ENCODE results near the gene EVL.

EVL gene

DNA sequence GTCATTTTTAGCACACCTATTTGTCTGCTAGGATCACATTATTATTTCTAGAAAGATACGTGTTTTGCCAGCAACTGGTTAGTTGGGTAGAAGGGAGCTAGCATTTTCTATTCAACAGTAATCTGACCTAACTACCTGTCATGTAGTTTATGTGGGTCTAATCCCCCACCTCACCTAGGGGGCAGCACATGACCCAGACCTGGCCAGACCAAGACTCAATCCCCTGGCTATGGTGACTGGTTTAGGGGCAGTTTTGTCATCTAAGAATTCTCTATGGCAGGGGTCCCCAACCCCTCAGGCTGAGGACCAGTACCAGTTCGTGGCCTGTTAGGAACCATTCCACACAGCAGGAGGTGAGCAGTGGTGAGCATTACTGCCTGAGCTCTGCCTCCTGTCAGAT lies 29.5 kb upstream of the EVL start:
- TF ChIP-seq NFRKB (IDR thresholded peaks at IDR 0.05) (no peak), SP1 (IDR thresholded peaks at IDR 0.05) (no peak), CTBP1 (IDR thresholded peaks at IDR 0.05; ENCODE audit: borderline replicate concordance) (no peak), SUZ12 (IDR thresholded peaks at IDR 0.05) (no peak), LEF1 (IDR thresholded peaks at IDR 0.05; ENCODE audit: borderline replicate concordance) (no peak), ZNF384 (IDR thresholded peaks at IDR 0.05) (no peak), FOXA1 (IDR thresholded peaks at IDR 0.05) (no peak), TARDBP (IDR thresholded peaks at IDR 0.05) (no peak), ARNT (IDR thresholded peaks at IDR 0.05) (no peak), HDGF (IDR thresholded peaks at IDR 0.05; ENCODE audit: borderline replicate concordance) (no peak), ELF4 (IDR thresholded peaks at IDR 0.05) (no peak), FOXM1 (IDR thresholded peaks at IDR 0.05; ENCODE audit: borderline replicate concordance) (no peak)
- TF ChIP-seq, protein P1, sequence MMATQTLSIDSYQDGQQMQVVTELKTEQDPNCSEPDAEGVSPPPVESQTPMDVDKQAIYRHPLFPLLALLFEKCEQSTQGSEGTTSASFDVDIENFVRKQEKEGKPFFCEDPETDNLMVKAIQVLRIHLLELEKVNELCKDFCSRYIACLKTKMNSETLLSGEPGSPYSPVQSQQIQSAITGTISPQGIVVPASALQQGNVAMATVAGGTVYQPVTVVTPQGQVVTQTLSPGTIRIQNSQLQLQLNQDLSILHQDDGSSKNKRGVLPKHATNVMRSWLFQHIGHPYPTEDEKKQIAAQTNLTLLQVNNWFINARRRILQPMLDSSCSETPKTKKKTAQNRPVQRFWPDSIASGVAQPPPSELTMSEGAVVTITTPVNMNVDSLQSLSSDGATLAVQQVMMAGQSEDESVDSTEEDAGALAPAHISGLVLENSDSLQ (IDR thresholded peaks at IDR 0.05) = no peak
- CTCF ChIA-PET = interaction anchor here (1.1 to 1.5 kb wide), 3 partner anchors 10 to 72 kb away, joined by 3 to 6 read pairs (median 4); no protein-coding TSS in a partner anchor
- POLR2A ChIA-PET = no interaction called here
- no peak for DNase-seq (ENCODE audit: extremely low spot score)

- no peak for DNase-seq (ENCODE audit: extremely low spot score)
- TF ChIP-seq LEF1 (IDR thresholded peaks at IDR 0.05; ENCODE audit: borderline replicate concordance) (no peak), CTBP1 (IDR thresholded peaks at IDR 0.05; ENCODE audit: borderline replicate concordance) (no peak), TARDBP (IDR thresholded peaks at IDR 0.05) (no peak), BHLHE40 (IDR thresholded peaks at IDR 0.05; ENCODE audit: borderline replicate concordance) (no peak), SP1 (IDR thresholded peaks at IDR 0.05) (no peak), L3MBTL2 (conservative IDR thresholded peaks at IDR 0.05) (no peak), FOXA1 (IDR thresholded peaks at IDR 0.05) (no peak), ARNT (IDR thresholded peaks at IDR 0.05) (no peak), ELF4 (IDR thresholded peaks at IDR 0.05) (no peak), SUZ12 (IDR thresholded peaks at IDR 0.05) (no peak), HDGF (IDR thresholded peaks at IDR 0.05; ENCODE audit: borderline replicate concordance) (no peak), NFRKB (IDR thresholded peaks at IDR 0.05) (no peak), FOXK2 (IDR thresholded peaks at IDR 0.05) (no peak), ZNF384 (IDR thresholded peaks at IDR 0.05) (no peak), FOXM1 (IDR thresholded peaks at IDR 0.05; ENCODE audit: borderline replicate concordance) (no peak)
- TF ChIP-seq, protein P1 (IDR thresholded peaks at IDR 0.05) = no peak
- POLR2A ChIA-PET = interaction anchor here (0.5 kb wide), 1 partner anchor 1567 kb away, joined by 3 read pairs; no protein-coding TSS in a partner anchor
- CTCF ChIA-PET = interaction anchor here (0.6 to 1.8 kb wide), 4 partner anchors 13 to 71 kb away, joined by 3 to 8 read pairs (median 4); no protein-coding TSS in a partner anchor
Observed at GRCh38 chr14:100037353-100037752, 27.9 kb upstream of the EVL start.

DNA sequence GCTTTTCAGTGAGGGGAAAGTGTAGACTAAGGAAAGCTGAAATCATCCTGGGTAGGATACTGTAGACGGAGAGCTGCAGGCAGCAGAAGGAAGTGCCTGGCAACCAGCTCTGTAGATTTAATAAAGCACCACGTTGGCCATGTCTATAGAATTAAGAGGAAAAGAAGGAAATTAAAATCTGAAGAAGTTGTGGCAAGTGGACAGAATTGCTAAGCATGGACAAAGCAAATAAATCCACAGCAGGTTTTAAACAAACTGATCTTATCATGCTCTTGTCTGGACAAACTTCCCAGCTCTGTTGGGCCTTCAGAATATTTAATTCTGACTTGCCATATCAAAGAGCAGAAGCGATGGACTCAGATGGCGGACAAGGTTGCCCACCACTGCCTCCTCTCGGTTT lies 27.2 kb upstream of the EVL start:
- DNase-seq (ENCODE audit: extremely low spot score) = no peak
- TF ChIP-seq NFRKB (IDR thresholded peaks at IDR 0.05) (no peak), ELF4 (IDR thresholded peaks at IDR 0.05) (no peak)
- ChIA-PET CTCF (interaction anchor here (0.6 to 1.8 kb wide), 5 partner anchors 8 to 216 kb away, joined by 3 to 8 read pairs (median 4); no protein-coding TSS in a partner anchor), POLR2A (no interaction called here)

DNA sequence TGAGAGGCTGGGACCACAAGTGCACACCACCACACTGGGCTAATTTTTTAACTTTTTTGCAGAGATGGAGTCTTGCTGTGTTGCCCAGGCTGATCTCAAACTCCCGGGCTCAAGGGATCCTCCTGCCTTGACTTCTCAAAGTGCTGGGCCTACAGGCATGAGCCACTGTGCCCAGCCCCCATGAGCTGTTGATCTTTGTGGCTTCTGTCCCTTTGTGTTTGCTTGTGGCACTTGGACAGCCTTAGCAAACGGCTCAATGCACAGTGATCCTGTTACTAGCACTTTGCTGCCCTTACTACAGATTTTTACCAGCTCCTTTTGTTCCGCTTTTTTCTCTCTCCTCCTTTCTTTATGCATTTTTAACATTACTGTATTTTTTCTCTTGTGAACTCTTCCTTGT lies 25.3 kb upstream of the EVL start:
- POLR2A ChIA-PET = no interaction called here

GRCh38 chr14:100041271-100041670 lies 24.0 kb upstream of the EVL start:
- TF ChIP-seq FOXM1 (IDR thresholded peaks at IDR 0.05; ENCODE audit: borderline replicate concordance) (no peak), SP1 (IDR thresholded peaks at IDR 0.05) (no peak), HDGF (IDR thresholded peaks at IDR 0.05; ENCODE audit: borderline replicate concordance) (no peak), ELF4 (IDR thresholded peaks at IDR 0.05) (no peak), L3MBTL2 (conservative IDR thresholded peaks at IDR 0.05) (no peak), ARNT (IDR thresholded peaks at IDR 0.05) (no peak), ZNF384 (IDR thresholded peaks at IDR 0.05) (no peak), TARDBP (IDR thresholded peaks at IDR 0.05) (no peak), BHLHE40 (IDR thresholded peaks at IDR 0.05; ENCODE audit: borderline replicate concordance) (no peak), LEF1 (IDR thresholded peaks at IDR 0.05; ENCODE audit: borderline replicate concordance) (no peak), FOXA1 (IDR thresholded peaks at IDR 0.05) (no peak), FOXK2 (IDR thresholded peaks at IDR 0.05) (no peak), CTBP1 (IDR thresholded peaks at IDR 0.05; ENCODE audit: borderline replicate concordance) (no peak), NFRKB (IDR thresholded peaks at IDR 0.05) (no peak), SUZ12 (IDR thresholded peaks at IDR 0.05) (no peak)
- TF ChIP-seq, protein P1 (IDR thresholded peaks at IDR 0.05) = no peak
- ChIA-PET POLR2A (no interaction called here), CTCF (no interaction called here)
- no peak for DNase-seq (ENCODE audit: extremely low spot score)

More for the DNA sequence above, 25.3 kb upstream of the EVL start:
- TF ChIP-seq NFRKB (IDR thresholded peaks at IDR 0.05) (no peak), CTBP1 (IDR thresholded peaks at IDR 0.05; ENCODE audit: borderline replicate concordance) (no peak), TARDBP (IDR thresholded peaks at IDR 0.05) (no peak), FOXA1 (IDR thresholded peaks at IDR 0.05) (no peak)
- TF ChIP-seq, protein P1 (IDR thresholded peaks at IDR 0.05) = no peak
- DNase-seq (ENCODE audit: extremely low spot score) = no peak
- CTCF ChIA-PET = no interaction called here

- ChIA-PET POLR2A (no interaction called here), CTCF (no interaction called here)
- TF ChIP-seq ZNF384 (IDR thresholded peaks at IDR 0.05) (no peak), NFRKB (IDR thresholded peaks at IDR 0.05) (no peak), BHLHE40 (IDR thresholded peaks at IDR 0.05; ENCODE audit: borderline replicate concordance) (no peak), ELF4 (IDR thresholded peaks at IDR 0.05) (no peak), SP1 (IDR thresholded peaks at IDR 0.05) (no peak), ARNT (IDR thresholded peaks at IDR 0.05) (no peak), FOXM1 (IDR thresholded peaks at IDR 0.05; ENCODE audit: borderline replicate concordance) (no peak), HDGF (IDR thresholded peaks at IDR 0.05; ENCODE audit: borderline replicate concordance) (no peak), CTBP1 (IDR thresholded peaks at IDR 0.05; ENCODE audit: borderline replicate concordance) (no peak), L3MBTL2 (conservative IDR thresholded peaks at IDR 0.05) (no peak), FOXA1 (IDR thresholded peaks at IDR 0.05) (no peak), FOXK2 (IDR thresholded peaks at IDR 0.05) (no peak), SUZ12 (IDR thresholded peaks at IDR 0.05) (no peak), TARDBP (IDR thresholded peaks at IDR 0.05) (no peak)
- no peak for DNase-seq (ENCODE audit: extremely low spot score)
Observed at GRCh38 chr14:100042286-100042685, 22.9 kb upstream of the EVL start.
